HG03095 (cell line): ENCODE data around the gene TMEM151A.
"Not testable (repeated sequence)": the region's sequence is repeated elsewhere in the genome, so short reads cannot be mapped to it uniquely, and the experiment has no call there.

Source experiments
- ATAC-seq: cut with Tn5 transposase; IDR thresholded peaks from one replicate; pipeline ENCODE4 v1.9.1; 2021; ENCODE audit warnings: moderate library complexity; ENCODE audit not compliant: unreplicated experiment

The TMEM151A gene

DNA sequence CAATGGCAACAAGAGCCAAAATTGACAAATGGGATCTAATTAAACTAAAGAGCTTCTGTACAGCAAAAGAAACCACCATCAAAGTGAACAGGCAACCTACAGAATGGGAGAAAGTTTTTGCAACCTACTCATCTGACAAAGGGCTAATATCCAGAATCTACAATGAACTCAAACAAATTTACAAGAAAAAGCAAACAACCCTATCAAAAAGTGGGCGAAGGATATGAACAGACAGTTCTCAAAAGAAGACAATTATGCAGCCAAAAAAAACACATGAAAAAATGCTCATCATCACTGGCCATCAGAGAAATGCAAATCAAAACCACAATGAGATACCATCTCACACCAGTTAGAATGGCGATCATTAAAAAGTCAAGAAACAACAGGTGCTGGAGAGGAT lies 28.6 kb downstream of the TMEM151A start:
- not testable (repeated sequence) for ATAC-seq

DNA sequence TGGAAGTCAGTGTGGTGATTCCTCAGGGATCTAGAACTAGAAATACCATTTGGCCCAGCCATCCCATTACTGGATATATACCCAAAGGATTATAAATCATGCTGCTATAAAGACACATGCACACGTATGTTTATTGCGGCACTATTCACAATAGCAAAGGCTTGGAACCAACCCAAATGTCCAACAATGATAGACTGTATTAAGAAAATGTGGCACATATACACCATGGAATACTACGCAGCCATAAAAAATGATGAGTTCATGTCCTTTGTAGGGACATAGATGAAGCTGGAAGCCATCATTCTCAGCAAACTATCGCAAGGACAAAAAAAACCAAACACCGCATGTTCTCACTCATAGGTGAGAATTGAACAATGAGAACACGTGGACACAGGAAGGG lies 29.1 kb downstream of the TMEM151A start:
- not testable (repeated sequence) for ATAC-seq

DNA sequence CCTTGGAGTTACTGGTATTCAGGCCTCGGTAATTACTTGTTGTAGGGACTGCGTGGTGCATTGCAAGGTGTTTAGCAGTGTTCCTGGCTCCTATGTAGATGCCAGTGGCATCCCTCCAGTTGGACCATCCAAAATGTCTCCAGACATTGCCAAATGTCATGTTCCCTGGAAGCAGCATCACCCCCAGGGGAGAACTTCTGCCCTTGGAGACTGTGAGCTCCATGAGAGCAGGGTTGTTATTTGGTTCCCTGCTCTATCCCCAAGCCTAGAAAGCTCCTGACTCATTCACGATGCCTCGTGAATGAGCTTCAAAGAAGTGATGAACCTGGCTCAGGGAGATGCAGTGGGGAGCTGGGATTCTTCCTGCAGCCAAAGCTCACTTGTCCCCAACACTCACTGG lies 29.9 kb downstream of the TMEM151A start:
- no peak for ATAC-seq

- no peak for ATAC-seq
These were observed 31.2 kb downstream of the TMEM151A start for GRCh38 chr11:66322732-66323427.

DNA sequence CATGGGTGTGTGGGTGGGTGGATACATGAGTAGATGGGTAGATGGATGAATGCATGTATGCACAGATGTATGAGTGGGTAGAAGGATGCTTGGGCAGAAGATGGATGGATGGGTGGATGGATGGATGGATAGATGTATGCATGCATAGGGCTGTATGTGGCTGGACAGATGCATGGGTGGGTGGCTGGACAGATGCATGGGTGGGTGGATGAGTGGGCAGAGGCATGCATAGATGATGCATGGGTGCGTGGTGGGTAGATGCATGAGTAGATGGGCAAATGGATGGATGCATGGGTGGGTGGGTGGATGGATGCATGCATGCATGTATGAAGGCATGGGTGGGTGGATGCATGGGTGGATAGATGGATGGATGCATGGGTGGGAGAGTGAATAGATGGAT lies 32.0 kb downstream of the TMEM151A start:
- ATAC-seq: no peak

DNA sequence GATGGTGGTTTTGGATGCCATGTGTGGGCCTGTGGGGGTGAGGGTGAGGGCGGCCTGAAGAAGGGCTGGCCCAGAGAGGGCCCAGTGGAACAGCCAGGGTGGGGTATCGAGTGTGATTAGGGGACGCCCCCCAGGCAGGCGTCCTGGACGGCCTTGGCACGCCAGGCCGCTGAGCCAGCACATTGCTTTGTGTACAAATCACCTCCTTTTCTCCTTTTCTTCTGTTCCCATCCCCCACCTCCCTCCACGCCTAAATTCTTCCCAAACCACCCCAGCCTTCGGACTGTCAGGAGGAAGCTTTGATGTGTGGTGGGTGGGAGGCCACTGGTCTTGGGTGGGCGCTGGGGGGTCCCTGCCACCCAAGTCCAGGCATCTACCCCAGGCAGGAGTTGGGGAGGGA lies 33.0 kb downstream of the TMEM151A start:
- no peak for ATAC-seq

DNA sequence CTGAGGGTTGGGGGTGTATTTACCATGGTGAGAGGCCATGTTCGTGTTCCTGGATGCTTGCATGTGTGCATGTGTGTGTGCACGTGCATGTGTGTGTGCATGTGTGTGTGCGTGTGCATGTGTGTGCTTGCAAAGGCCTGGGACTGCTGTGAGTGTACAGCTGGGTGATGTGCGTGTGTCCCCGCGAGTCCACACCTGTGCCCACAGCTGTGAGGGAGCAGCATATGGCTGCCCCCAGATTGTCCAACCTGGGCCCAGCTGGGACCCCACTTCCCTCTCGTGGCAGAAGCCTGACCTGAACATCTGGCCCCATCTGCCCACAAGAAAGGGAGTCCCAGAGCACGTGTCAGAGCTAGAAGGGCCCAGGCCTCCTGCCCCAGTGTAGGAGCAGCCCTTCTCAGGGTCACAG lies 33.6 kb downstream of the TMEM151A start:
- no peak for ATAC-seq

DNA sequence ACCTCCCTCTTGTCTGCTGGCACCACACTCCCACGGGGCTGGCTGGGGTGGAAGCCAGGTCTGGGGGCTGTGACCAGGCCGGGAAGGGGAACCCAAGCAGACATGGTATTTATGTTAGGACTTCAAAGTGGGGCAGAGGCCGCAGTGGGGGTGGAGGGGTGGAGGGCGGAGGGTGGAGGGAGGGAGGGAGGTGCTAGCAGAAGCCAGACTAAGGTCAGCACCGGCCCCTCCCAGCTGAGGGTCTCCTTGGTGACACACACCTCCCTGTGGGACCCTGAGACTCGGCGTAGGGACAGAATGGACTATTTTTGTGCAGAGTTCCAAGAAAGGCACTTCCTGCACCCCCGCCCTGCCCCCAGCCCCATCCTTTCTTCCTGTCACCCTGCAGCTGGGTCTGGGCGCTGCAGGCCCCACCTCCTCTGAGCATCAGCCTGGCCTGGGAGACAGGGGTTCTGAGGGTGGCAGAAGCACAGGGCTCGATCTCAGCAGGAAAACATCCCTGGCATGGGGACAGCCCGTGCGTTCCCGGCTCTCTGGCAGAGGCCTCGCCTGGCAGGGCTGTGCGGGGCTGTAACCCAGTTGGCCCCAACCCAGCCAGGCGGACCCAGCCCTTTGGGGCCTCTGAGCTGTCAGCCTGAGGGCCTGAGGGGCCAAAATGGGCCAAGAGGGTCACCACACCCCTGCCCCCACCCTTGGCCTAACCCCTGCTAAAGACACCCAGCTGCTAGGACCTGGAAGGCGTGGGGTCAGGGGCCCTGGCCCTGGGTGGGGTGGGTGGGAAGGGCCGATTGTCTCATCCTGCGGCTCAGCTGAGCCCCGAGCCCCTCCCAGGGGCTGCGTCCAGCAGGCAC lies 34.8 kb downstream of the TMEM151A start:
- no peak for ATAC-seq

GRCh38 chr11:66327171-66328030 lies 35.7 kb downstream of the TMEM151A start:
- ATAC-seq: no peak

DNA sequence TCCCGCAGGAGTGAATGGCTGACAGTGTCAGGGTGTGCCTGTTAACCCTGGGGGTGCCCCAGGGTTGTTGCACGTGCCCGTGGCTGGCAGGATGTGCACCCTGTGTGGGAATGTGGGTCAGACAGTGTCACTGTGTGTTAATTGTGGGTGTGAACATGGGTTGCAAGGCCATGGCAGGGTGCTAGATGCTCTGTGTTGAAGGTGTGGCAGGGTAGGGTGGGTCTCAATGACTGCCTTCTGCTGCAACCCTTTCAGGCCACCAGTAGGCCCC lies 36.3 kb downstream of the TMEM151A start:
- no peak for ATAC-seq

GRCh38 chr11:66328302-66329144 lies 36.8 kb downstream of the TMEM151A start:
- ATAC-seq: no peak

GRCh38 chr11:66329165-66329673 lies 37.5 kb downstream of the TMEM151A start:
- no peak for ATAC-seq

DNA sequence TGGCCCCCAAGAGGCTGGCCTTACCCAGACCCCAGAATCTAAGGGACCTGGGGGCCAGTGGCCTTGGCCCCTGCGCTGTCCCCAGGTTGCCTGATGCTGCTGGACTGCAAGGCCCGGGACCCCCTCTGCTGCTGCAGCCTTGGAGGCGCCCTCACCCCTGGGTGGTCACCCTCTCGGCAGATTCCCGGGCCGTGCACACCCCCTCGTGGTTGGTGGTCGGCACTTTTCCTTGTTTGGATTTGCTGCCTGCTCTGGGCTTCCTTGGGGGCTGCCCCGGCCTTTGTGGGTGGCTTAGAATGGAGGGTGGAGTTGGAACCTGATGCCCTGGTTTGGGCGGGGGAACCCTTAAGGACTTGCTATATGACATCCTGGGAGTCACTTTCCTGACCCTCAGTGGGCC lies 39.2 kb downstream of the TMEM151A start:
- no peak for ATAC-seq

DNA sequence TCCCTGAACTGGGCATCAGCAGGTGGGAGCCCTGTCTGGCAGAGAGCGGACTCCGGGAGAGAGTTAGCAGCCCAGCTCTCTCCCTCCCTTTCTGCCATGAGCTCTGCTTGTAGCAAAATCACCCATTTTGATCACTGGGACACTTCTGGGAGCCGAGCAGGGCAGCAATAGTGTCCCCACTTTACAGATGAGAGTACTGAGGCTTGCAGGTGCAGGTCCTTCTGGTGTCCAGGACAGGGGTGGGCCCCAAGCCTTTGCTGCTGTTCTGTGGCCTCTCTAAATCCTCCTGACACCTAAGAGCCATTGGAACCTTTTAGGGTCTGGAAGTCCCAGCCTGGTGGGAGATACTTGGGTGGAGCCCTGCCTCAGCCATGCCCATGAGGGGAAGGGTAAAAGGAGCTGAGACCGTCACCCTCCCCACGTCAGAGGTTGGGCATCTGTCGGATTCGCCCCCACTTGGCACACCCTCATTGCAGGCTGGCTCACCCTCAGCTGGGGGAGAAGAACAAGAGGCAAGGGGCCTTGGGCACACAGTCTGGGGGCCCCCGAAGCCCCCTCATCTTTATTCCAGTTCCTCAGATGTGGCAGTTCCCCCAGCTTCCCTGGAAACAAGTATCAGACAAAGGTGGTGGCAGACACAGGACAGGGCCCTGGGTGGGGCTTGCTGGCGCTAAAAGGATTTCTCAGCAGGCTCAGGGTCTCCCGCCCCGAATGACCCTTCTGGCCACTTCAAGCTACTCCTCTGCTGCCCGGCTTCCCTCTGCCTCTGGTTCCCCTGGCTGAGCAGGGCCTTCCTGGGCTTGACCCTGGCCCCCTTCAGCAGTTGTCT lies 40.1 kb downstream of the TMEM151A start:
- no peak for ATAC-seq

- no peak for ATAC-seq
These were observed 40.9 kb downstream of the TMEM151A start for GRCh38 chr11:66332371-66333219.

- no peak for ATAC-seq
These were observed 41.7 kb downstream of the TMEM151A start for GRCh38 chr11:66333220-66333877.

- no peak for ATAC-seq
These were observed 42.4 kb downstream of the TMEM151A start for GRCh38 chr11:66333896-66334604.
